IPS DF 6.9 (cell line): Measurements from ENCODE around the gene SERPING1.

ENCODE experiments used
- DNase-seq: peaks from one replicate; pipeline ENCODE4 v3.0.0-alpha.2; 2013; ENCODE audit warnings: low read depth, low spot score
- H3K27ac ChIP-seq: one replicate; pipeline ENCODE4 v1.5.1; 2013; ENCODE audit warnings: low read length, control low read depth
- H3K27me3 ChIP-seq: 2 replicates; pipeline ENCODE4 v1.6.1; 2013; ENCODE audit warnings: mild to moderate bottlenecking, low read length; ENCODE audit not compliant: control insufficient read depth, insufficient read depth
- H3K36me3 ChIP-seq: 2 replicates; pipeline ENCODE4 v1.6.1; 2013; ENCODE audit warnings: low read length; ENCODE audit not compliant: control insufficient read depth, insufficient read depth
- H3K4me1 ChIP-seq: 2 replicates; pipeline ENCODE4 v1.6.1; 2013; ENCODE audit warnings: low read length; ENCODE audit not compliant: control insufficient read depth, insufficient read depth
- H3K4me3 ChIP-seq: 2 replicates; pipeline ENCODE4 v1.5.1; 2013; ENCODE audit warnings: mild to moderate bottlenecking, low read length
- H3K9me3 ChIP-seq: 2 replicates; pipeline ENCODE4 v1.6.1; 2013; ENCODE audit warnings: low read length, inconsistent platforms; ENCODE audit not compliant: control insufficient read depth, insufficient read depth
- WGBS: extraction: QIAGEN DNeasy Blood & Tissue Kit; methylation state at CpG from one replicate; pipeline ENCODE4 v1.1.7; 2013; ENCODE audit warnings: mixed read lengths, missing lambda C conversion rate; ENCODE audit not compliant: insufficient read length, insufficient coverage; 5-methylcytosine and 5-hydroxymethylcytosine counted together

SERPING1 gene

GRCh38 chr11:57618438-57618837 is 21.0 kb downstream of the SERPING1 start:
- no peaks in the 10 kb centered on the region for H3K36me3 ChIP-seq
- no CpG with 5 or more reads among the region's 2 CpGs for WGBS
- no peaks in the 10 kb centered on the region for H3K27me3 ChIP-seq
- H3K4me1 ChIP-seq: no peaks in the 10 kb centered on the region
- no peaks in the 10 kb centered on the region for H3K9me3 ChIP-seq
- no peak overlapping the region for H3K4me3 ChIP-seq
- no peak overlapping the region for H3K27ac ChIP-seq
- no peak for DNase-seq

DNA sequence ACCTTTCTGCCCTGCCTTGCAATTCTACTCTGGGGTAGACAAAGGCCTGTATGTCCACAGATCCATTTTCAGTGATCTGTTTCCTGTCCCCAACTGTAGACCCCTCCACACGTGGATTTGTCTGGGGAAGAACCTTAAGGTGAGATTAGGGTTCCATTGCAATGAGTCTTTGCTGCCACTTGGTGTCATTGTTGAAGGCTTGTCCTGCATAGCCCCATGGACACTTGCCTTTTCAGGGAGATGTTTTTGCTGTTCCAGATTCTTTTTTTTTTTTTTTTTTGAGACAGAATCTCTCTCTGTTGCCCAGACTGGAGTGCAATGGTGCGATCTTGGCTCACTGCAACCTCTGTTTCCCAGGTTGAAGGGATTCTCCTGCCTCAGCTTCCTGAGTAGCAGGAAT is 21.8 kb downstream of the SERPING1 start:
- Histone ChIP-seq H3K4me1 (no peaks in the 10 kb centered on the region), H3K27me3 (no peaks in the 10 kb centered on the region), H3K27ac (no peak overlapping the region), H3K9me3 (no peaks in the 10 kb centered on the region), H3K36me3 (no peaks in the 10 kb centered on the region), H3K4me3 (no peak overlapping the region)
- no peak for DNase-seq
- no CpG with 5 or more reads among the region's 2 CpGs for WGBS

DNA sequence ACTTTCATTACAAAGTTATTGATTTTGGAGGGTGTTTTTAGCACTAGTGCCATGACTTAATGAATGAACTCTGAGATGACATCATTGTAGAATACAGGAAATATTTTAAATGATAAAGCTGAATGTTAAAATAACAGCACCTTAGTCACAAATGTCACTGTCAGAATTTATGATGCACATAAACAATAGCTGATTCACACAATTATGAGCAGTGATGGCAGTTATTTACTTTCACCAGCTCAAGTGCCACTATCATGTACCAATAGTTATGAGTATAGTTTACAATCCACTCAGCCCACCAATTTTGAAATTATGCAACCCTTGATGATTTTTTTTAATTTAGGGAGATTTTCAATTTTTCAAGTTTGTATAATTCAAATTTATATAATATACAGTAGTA is 23.0 kb downstream of the SERPING1 start:
- H3K4me1 ChIP-seq: no peaks in the 10 kb centered on the region
- no peaks in the 10 kb centered on the region for H3K27me3 ChIP-seq
- no peak for DNase-seq
- no peaks in the 10 kb centered on the region for H3K36me3 ChIP-seq
- H3K27ac ChIP-seq: no peak overlapping the region
- no peak overlapping the region for H3K4me3 ChIP-seq
- H3K9me3 ChIP-seq: no peaks in the 10 kb centered on the region

DNA sequence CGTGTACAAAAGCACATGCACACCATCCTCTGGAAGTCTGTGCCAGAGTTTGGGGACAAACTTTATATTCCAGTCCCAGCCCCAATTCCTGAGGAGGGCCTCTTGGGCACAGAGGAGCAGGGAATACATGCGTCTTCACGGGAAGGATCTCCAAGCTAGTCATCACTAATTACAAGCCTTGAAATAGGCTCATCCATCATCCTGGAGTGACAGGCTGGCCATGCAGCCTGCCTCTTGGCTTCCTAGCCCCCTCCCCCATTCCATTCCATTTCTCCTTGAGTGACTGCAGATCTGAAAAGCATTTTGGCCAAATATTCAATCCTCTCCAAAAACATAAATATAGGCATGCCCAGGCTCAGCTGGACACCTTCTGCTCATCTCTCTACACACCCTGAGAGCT is 24.8 kb downstream of the SERPING1 start:
- no peaks in the 10 kb centered on the region for H3K27me3 ChIP-seq
- no peak overlapping the region for H3K27ac ChIP-seq
- WGBS: no CpG with 5 or more reads among the region's 3 CpGs
- no peaks in the 10 kb centered on the region for H3K4me1 ChIP-seq
- H3K36me3 ChIP-seq: no peaks in the 10 kb centered on the region
- no peak overlapping the region for H3K4me3 ChIP-seq
- H3K9me3 ChIP-seq: no peaks in the 10 kb centered on the region
- DNase-seq: no peak

- no peak overlapping the region for H3K27ac ChIP-seq
- H3K9me3 ChIP-seq: no peaks in the 10 kb centered on the region
- no peaks in the 10 kb centered on the region for H3K4me1 ChIP-seq
- WGBS: no CpG with 5 or more reads among the region's 2 CpGs
- no peak overlapping the region for H3K4me3 ChIP-seq
- no peaks in the 10 kb centered on the region for H3K36me3 ChIP-seq
- no peak for DNase-seq
- no peaks in the 10 kb centered on the region for H3K27me3 ChIP-seq
Measured at GRCh38 chr11:57624864-57625263, 27.4 kb downstream of the SERPING1 start.

GRCh38 chr11:57626895-57627294 is 29.4 kb downstream of the SERPING1 start:
- Histone ChIP-seq H3K4me3 (no peak overlapping the region), H3K27ac (no peak overlapping the region), H3K36me3 (no peaks in the 10 kb centered on the region), H3K27me3 (no peaks in the 10 kb centered on the region), H3K9me3 (no peaks in the 10 kb centered on the region), H3K4me1 (no peaks in the 10 kb centered on the region)
- no CpG with 5 or more reads among the region's 1 CpG for WGBS
- no peak for DNase-seq

- WGBS: no CpG with 5 or more reads among the region's 2 CpGs
- Histone ChIP-seq H3K4me1 (no peaks in the 10 kb centered on the region), H3K9me3 (no peaks in the 10 kb centered on the region), H3K36me3 (no peaks in the 10 kb centered on the region), H3K27ac (no peak overlapping the region), H3K27me3 (no peaks in the 10 kb centered on the region), H3K4me3 (no peak overlapping the region)
- DNase-seq: no peak
Measured at GRCh38 chr11:57630171-57630570, 32.7 kb downstream of the SERPING1 start.

DNA sequence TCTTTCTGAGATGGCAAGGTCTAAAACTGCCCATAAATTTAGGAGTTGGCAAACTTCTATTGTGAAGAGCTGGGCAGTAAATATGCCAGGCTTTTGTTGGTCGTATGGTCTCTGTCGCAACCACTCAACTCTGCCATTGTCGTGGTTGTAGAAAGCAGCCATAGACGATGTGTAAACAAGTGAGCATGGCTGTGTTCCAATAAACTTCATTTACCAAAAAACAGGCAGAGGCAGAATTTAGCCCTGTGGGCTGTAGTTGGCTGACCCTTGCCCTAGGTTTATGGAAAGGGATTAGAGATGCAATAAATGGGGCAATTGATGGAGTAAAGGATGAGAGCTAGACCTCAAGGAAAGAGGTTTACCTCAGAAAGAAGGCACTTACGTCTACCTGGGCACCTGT is 34.6 kb downstream of the SERPING1 start:
- no peak overlapping the region for H3K4me3 ChIP-seq
- no peaks in the 10 kb centered on the region for H3K4me1 ChIP-seq
- H3K36me3 ChIP-seq: no peaks in the 10 kb centered on the region
- no peak for DNase-seq
- no CpG with 5 or more reads among the region's 5 CpGs for WGBS
- no peaks in the 10 kb centered on the region for H3K27me3 ChIP-seq
- no peak overlapping the region for H3K27ac ChIP-seq
- no peaks in the 10 kb centered on the region for H3K9me3 ChIP-seq

- no peak overlapping the region for H3K27ac ChIP-seq
- no peak overlapping the region for H3K4me3 ChIP-seq
- H3K9me3 ChIP-seq: no peaks in the 10 kb centered on the region
- no CpG with 5 or more reads among the region's 6 CpGs for WGBS
- H3K27me3 ChIP-seq: no peaks in the 10 kb centered on the region
- H3K36me3 ChIP-seq: no peaks in the 10 kb centered on the region
- peaks cover 2% of the 10 kb centered on the region for H3K4me1 ChIP-seq
- DNase-seq: no peak
Measured at GRCh38 chr11:57633394-57634070, 36.0 kb downstream of the SERPING1 start.

GRCh38 chr11:57634311-57634710 is 36.8 kb downstream of the SERPING1 start:
- Histone ChIP-seq H3K36me3 (no peaks in the 10 kb centered on the region), H3K27ac (no peak overlapping the region), H3K27me3 (no peaks in the 10 kb centered on the region), H3K9me3 (no peaks in the 10 kb centered on the region), H3K4me1 (peaks cover 2% of the 10 kb centered on the region), H3K4me3 (no peak overlapping the region)
- no peak for DNase-seq

- Histone ChIP-seq H3K4me3 (no peak overlapping the region), H3K4me1 (peaks cover 2% of the 10 kb centered on the region), H3K27ac (no peak overlapping the region), H3K27me3 (no peaks in the 10 kb centered on the region), H3K9me3 (no peaks in the 10 kb centered on the region), H3K36me3 (0 out of 2 replicates have a peak, but pooled peaks cover 3% of the 10 kb centered on the region)
- DNase-seq: no peak
- WGBS: no CpG with 5 or more reads among the region's 8 CpGs
Measured at GRCh38 chr11:57635246-57635645, 37.8 kb downstream of the SERPING1 start.
